Fibroblast of mammary gland (primary cell): ENCODE measurements around the gene MAN1A1.

ENCODE experiments used
- DNase-seq: peaks from one replicate; pipeline ENCODE4 v3.0.0-alpha.2; 2010; ENCODE audit warnings: low read depth
- H3K4me3 ChIP-seq: 2 replicates; pipeline ENCODE4 v1.5.1; 2011; ENCODE audit warnings: low read depth, mild to moderate bottlenecking, low read length, moderate library complexity; ENCODE audit not compliant: control insufficient read depth
- TF ChIP-seq, protein P1 (sequence below): conservative IDR thresholded peaks from 2 replicates; pipeline ENCODE4 v1.5.1; 2011; ENCODE audit warnings: low read depth, low read length, inconsistent platforms; ENCODE audit not compliant: control insufficient read depth, insufficient read depth

MAN1A1 gene

GRCh38 chr6:119207327-119207726, 142.2 kb downstream of the MAN1A1 start:
- TF ChIP-seq, protein P1, sequence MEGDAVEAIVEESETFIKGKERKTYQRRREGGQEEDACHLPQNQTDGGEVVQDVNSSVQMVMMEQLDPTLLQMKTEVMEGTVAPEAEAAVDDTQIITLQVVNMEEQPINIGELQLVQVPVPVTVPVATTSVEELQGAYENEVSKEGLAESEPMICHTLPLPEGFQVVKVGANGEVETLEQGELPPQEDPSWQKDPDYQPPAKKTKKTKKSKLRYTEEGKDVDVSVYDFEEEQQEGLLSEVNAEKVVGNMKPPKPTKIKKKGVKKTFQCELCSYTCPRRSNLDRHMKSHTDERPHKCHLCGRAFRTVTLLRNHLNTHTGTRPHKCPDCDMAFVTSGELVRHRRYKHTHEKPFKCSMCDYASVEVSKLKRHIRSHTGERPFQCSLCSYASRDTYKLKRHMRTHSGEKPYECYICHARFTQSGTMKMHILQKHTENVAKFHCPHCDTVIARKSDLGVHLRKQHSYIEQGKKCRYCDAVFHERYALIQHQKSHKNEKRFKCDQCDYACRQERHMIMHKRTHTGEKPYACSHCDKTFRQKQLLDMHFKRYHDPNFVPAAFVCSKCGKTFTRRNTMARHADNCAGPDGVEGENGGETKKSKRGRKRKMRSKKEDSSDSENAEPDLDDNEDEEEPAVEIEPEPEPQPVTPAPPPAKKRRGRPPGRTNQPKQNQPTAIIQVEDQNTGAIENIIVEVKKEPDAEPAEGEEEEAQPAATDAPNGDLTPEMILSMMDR, result no peak
- DNase-seq, result no peak
- no peak overlapping the region for H3K4me3 ChIP-seq

GRCh38 chr6:119205911-119206618, 143.5 kb downstream of the MAN1A1 start:
- TF ChIP-seq, protein P1, result no peak
- no peak for DNase-seq

GRCh38 chr6:119204719-119205118, 144.8 kb downstream of the MAN1A1 start:
- DNase-seq, result no peak
- TF ChIP-seq, protein P1, result no peak
- no peak overlapping the region for H3K4me3 ChIP-seq

More at GRCh38 chr6:119205911-119206618, 143.5 kb downstream of the MAN1A1 start:
- no peak overlapping the region for H3K4me3 ChIP-seq

GRCh38 chr6:119201480-119201879, 148.1 kb downstream of the MAN1A1 start:
- DNase-seq, result no peak
- TF ChIP-seq, protein P1, result no peak
- no peak overlapping the region for H3K4me3 ChIP-seq

- TF ChIP-seq, protein P1, result no peak
Observed at GRCh38 chr6:119200512-119201175, 148.9 kb downstream of the MAN1A1 start.

DNA sequence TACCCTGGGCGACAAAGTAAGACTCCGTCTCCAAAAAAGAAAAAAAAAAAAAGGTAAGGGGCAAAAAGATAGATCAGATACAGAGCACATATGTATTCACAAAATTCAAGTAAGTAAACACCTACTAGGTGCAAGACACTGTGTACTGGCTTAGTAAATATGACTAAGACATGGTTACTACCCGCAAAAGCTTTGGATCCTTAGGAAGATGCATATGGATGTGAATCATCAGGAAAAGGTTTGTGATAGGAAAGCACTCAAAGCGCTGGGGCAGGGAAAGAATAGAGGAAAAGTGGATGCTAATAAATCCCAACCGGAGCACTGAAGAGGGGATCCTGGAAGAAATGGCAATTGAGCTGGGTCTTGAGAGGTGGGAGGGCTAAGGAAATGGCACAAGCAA, 152.3 kb downstream of the MAN1A1 start:
- DNase-seq, result peak; percentile 18

More at GRCh38 chr6:119200512-119201175, 148.9 kb downstream of the MAN1A1 start:
- DNase-seq, result no peak
- H3K4me3 ChIP-seq, result no peak overlapping the region

More for the DNA sequence above, 152.3 kb downstream of the MAN1A1 start:
- no peak overlapping the region for H3K4me3 ChIP-seq
- TF ChIP-seq, protein P1, result no peak
